Measurements from ENCODE around the gene PHF21B.

Gene PHF21B

GRCh38 chr22:44981857-44982256, 27.9 kb downstream of the PHF21B start:
- DNase-seq (ENCODE audit: low read depth, low spot score): no peak
- H3K27me3 ChIP-seq (ENCODE audit: control insufficient read depth, insufficient read depth, low read length): no peaks in the 10 kb centered on the region
- WGBS (ENCODE audit: insufficient coverage, insufficient read length): no CpG with 5 or more reads among the region's 11 CpGs
- no peak overlapping the region for H3K27ac ChIP-seq (ENCODE audit: low read length)
- H3K9me3 ChIP-seq (ENCODE audit: control insufficient read depth, insufficient read depth, low read length): no peaks in the 10 kb centered on the region
- peaks cover 3% of the 10 kb centered on the region; the same call in 1 of the 2 replicates for H3K36me3 ChIP-seq (ENCODE audit: control insufficient read depth, insufficient read depth, low read length)
- no peaks in the 10 kb centered on the region for H3K4me1 ChIP-seq (ENCODE audit: control insufficient read depth, insufficient read depth, low read length)
- no peak overlapping the region for H3K4me3 ChIP-seq (ENCODE audit: low read length)

DNA sequence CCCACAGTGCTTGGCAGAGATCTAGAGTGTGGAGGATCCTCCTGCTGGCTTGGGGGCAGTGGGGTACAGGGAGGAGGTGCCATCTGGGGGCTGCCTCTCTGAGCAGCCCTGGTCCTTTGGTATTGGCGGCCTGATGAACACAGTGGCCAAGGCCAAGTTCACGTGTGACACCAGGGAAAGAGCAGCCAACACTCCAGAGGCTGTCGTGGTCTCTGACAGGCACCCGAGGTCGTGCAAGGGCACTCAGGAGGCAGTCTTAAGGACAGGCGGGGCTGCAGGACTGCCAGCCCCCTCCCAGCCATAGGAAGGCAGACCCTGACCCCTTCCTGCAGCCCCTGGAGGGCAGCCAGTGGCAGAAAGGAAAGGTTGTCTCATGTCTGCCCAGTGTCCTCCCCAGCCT, 30.7 kb downstream of the PHF21B start:
- Histone ChIP-seq H3K36me3 (ENCODE audit: control insufficient read depth, insufficient read depth, low read length) (no peaks in the 10 kb centered on the region; the same call in 1 of the 2 replicates), H3K9me3 (ENCODE audit: control insufficient read depth, insufficient read depth, low read length) (no peaks in the 10 kb centered on the region), H3K27ac (ENCODE audit: low read length) (no peak overlapping the region), H3K4me1 (ENCODE audit: control insufficient read depth, insufficient read depth, low read length) (peaks cover 2% of the 10 kb centered on the region; the same call in 1 of the 2 replicates), H3K4me3 (ENCODE audit: low read length) (no peak overlapping the region), H3K27me3 (ENCODE audit: control insufficient read depth, insufficient read depth, low read length) (no peaks in the 10 kb centered on the region)
- no CpG with 5 or more reads among the region's 6 CpGs for WGBS (ENCODE audit: insufficient coverage, insufficient read length)
- DNase-seq (ENCODE audit: low read depth, low spot score): no peak

GRCh38 chr22:44975427-44976262, 34.2 kb downstream of the PHF21B start:
- peak; percentile 71 for DNase-seq (ENCODE audit: low read depth, low spot score)
- WGBS (ENCODE audit: insufficient coverage, insufficient read length): no CpG with 5 or more reads among the region's 22 CpGs
- H3K36me3 ChIP-seq (ENCODE audit: control insufficient read depth, insufficient read depth, low read length): no peaks in the 10 kb centered on the region; the same call in 1 of the 2 replicates
- peaks cover 4% of the 10 kb centered on the region for H3K4me1 ChIP-seq (ENCODE audit: control insufficient read depth, insufficient read depth, low read length)
- no peaks in the 10 kb centered on the region for H3K9me3 ChIP-seq (ENCODE audit: control insufficient read depth, insufficient read depth, low read length)
- H3K27ac ChIP-seq (ENCODE audit: low read length): no peak overlapping the region
- H3K27me3 ChIP-seq (ENCODE audit: control insufficient read depth, insufficient read depth, low read length): no peaks in the 10 kb centered on the region
- no peak overlapping the region for H3K4me3 ChIP-seq (ENCODE audit: low read length)

DNA sequence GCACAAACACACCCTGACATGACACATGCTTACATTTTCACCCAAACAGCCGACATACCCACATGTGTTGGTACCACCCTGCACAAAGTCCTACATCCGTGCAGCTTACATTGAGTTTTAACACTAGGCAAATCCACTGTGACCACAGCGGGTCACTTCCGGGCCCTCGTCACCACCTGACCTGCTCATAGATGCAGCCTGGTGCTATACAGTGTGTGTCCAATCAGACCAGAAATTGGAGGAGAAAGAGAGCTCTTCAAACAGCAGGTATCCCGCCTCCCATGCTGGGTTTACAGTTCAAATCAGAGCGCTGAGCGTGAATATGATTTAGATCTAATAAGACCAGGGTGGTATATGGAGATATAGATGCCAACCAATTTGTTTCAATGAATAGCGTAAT, 35.4 kb downstream of the PHF21B start:
- no peak for DNase-seq (ENCODE audit: low read depth, low spot score)
- Histone ChIP-seq H3K27me3 (ENCODE audit: control insufficient read depth, insufficient read depth, low read length) (no peaks in the 10 kb centered on the region), H3K36me3 (ENCODE audit: control insufficient read depth, insufficient read depth, low read length) (no peaks in the 10 kb centered on the region; the same call in 1 of the 2 replicates), H3K4me1 (ENCODE audit: control insufficient read depth, insufficient read depth, low read length) (peaks cover 4% of the 10 kb centered on the region), H3K27ac (ENCODE audit: low read length) (no peak overlapping the region), H3K4me3 (ENCODE audit: low read length) (no peak overlapping the region), H3K9me3 (ENCODE audit: control insufficient read depth, insufficient read depth, low read length) (no peaks in the 10 kb centered on the region)
- WGBS (ENCODE audit: insufficient coverage, insufficient read length): no CpG with 5 or more reads among the region's 9 CpGs

- H3K36me3 ChIP-seq (ENCODE audit: control insufficient read depth, insufficient read depth, low read length): no peaks in the 10 kb centered on the region; the same call in 1 of the 2 replicates
- no peak overlapping the region for H3K4me3 ChIP-seq (ENCODE audit: low read length)
- WGBS (ENCODE audit: insufficient coverage, insufficient read length): no CpG with 5 or more reads among the region's 8 CpGs
- H3K9me3 ChIP-seq (ENCODE audit: control insufficient read depth, insufficient read depth, low read length): no peaks in the 10 kb centered on the region
- no peak overlapping the region for H3K27ac ChIP-seq (ENCODE audit: low read length)
- H3K4me1 ChIP-seq (ENCODE audit: control insufficient read depth, insufficient read depth, low read length): peaks cover 6% of the 10 kb centered on the region
- DNase-seq (ENCODE audit: low read depth, low spot score): no peak
- no peaks in the 10 kb centered on the region for H3K27me3 ChIP-seq (ENCODE audit: control insufficient read depth, insufficient read depth, low read length)
Observed at GRCh38 chr22:44973829-44974228, 36.0 kb downstream of the PHF21B start.

DNA sequence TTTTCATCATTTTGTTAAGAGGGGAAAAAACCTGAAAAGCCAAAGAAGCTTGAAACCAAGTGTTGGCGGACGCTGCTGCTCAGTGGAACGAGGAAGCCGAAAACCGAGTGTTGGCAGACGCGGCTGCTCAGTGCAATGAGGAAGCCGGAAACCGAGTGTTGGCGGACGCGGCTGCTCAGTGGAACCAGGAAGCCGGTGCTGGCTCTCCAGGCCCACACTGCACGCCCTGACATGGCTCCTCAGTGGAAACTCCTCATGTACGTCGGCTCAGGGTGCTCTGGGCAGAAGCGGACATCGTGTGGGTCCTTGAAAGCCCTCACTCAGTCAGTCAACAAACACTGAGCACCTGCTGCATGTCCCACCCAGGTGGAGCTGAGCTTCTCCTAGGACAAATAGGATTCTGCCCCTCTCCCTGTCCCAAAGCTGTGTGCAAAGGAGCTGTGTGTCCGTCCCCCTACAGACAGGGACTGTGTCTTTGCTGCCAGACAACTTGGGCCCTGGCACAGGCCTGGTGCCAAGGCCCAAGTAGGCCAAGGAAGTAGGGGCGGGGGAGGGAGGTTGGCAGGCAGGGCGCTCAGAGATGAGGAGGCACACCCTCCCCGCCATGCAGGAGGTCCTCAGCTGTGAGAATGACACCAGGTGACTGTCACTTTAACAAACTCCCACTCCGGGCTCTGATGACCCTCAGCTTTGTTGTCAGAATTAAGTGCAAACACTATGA, 37.3 kb downstream of the PHF21B start:
- Histone ChIP-seq H3K9me3 (ENCODE audit: control insufficient read depth, insufficient read depth, low read length) (no peaks in the 10 kb centered on the region), H3K27ac (ENCODE audit: low read length) (no peak overlapping the region), H3K27me3 (ENCODE audit: control insufficient read depth, insufficient read depth, low read length) (no peaks in the 10 kb centered on the region), H3K36me3 (ENCODE audit: control insufficient read depth, insufficient read depth, low read length) (no peaks in the 10 kb centered on the region; the same call in none of the 2 replicates), H3K4me1 (ENCODE audit: control insufficient read depth, insufficient read depth, low read length) (peaks cover 6% of the 10 kb centered on the region), H3K4me3 (ENCODE audit: low read length) (no peak overlapping the region)
- DNase-seq (ENCODE audit: low read depth, low spot score): no peak
- no CpG with 5 or more reads among the region's 23 CpGs for WGBS (ENCODE audit: insufficient coverage, insufficient read length)

DNA sequence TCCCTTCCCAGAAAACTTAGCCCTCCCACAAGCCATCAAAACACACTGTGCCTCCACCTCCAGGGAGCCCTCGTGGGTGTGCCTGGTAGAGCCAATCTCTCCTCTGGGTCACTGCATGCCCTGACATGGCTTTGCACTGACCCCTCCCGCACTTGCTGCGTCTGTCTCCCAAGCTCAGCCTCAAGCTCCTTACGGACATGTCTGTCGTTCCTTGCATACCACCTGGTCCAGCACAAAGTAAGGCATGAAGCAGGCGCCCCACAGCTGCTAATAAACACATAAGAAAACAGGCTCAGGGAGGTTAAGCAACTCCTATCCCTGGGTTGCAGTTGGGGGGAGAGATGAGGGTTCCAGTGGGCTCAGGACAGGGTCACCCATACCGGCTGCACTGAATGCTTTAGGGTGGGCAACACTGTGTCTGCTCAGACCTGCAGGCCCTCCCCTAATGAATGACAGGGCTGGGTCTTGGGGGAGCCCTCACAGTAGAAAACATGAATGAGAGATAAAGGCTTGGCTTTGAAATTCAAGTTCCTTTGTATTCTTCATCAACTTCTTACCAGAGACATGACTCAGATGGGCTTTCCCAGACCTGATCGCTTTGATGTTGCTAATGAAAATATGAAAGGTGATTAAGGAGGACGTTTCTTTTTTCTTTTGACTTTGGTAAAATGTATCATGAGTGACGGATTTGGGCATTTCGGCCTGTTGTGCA, 38.0 kb downstream of the PHF21B start:
- WGBS (ENCODE audit: insufficient coverage, insufficient read length): no CpG with 5 or more reads among the region's 11 CpGs
- Histone ChIP-seq H3K36me3 (ENCODE audit: control insufficient read depth, insufficient read depth, low read length) (no peaks in the 10 kb centered on the region; the same call in none of the 2 replicates), H3K27ac (ENCODE audit: low read length) (no peak overlapping the region), H3K4me1 (ENCODE audit: control insufficient read depth, insufficient read depth, low read length) (peaks cover 6% of the 10 kb centered on the region), H3K27me3 (ENCODE audit: control insufficient read depth, insufficient read depth, low read length) (no peaks in the 10 kb centered on the region), H3K9me3 (ENCODE audit: control insufficient read depth, insufficient read depth, low read length) (no peaks in the 10 kb centered on the region), H3K4me3 (ENCODE audit: low read length) (no peak overlapping the region)
- no peak for DNase-seq (ENCODE audit: low read depth, low spot score)

DNA sequence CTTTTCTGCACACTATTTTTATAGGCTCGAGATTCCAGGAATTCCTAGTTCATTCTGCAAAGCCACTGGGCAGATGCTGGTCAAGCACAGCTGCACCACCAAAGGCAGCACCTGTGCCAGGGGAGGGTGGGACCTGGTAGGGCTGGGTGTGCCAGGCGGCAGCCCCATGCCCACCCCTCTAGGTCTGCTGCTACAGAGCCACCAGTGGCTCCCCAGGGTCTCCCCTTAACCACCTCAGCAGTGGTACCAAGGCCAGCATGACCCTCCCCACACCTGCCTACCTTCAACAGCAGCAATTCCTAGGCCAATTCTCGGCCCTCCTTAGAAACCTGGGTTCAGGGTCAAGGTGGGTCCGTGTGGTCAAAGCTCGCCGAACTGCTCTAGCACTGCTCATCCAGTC, 39.5 kb downstream of the PHF21B start:
- WGBS (ENCODE audit: insufficient coverage, insufficient read length): no CpG with 5 or more reads among the region's 6 CpGs
- peaks cover 7% of the 10 kb centered on the region for H3K4me1 ChIP-seq (ENCODE audit: control insufficient read depth, insufficient read depth, low read length)

DNA sequence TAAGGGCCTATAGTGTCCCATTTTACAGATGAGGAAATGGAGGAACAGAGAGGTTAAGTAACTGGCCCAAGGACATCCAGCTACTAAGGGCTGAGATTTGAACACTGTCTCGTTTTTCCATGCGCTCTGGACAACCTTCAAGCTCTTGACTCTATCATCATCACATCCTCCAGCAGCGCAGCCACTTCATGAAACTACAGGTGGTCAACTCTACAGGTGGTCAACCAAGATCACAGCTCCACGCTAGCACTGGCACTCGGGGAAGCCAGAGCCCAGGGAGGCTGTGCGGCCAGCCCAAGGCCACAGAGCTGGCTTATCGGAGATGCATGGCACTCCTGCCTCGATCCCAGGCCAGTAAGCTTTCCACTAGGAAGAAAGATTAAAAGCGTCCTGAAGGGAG, 40.0 kb downstream of the PHF21B start:
- Histone ChIP-seq H3K27ac (ENCODE audit: low read length) (no peak overlapping the region), H3K36me3 (ENCODE audit: control insufficient read depth, insufficient read depth, low read length) (no peaks in the 10 kb centered on the region; the same call in none of the 2 replicates), H3K4me1 (ENCODE audit: control insufficient read depth, insufficient read depth, low read length) (peaks cover 10% of the 10 kb centered on the region; the same call in 1 of the 2 replicates), H3K4me3 (ENCODE audit: low read length) (no peak overlapping the region), H3K27me3 (ENCODE audit: control insufficient read depth, insufficient read depth, low read length) (no peaks in the 10 kb centered on the region), H3K9me3 (ENCODE audit: control insufficient read depth, insufficient read depth, low read length) (no peaks in the 10 kb centered on the region)
- WGBS (ENCODE audit: insufficient coverage, insufficient read length): no CpG with 5 or more reads among the region's 9 CpGs
- no peak for DNase-seq (ENCODE audit: low read depth, low spot score)

More for the DNA sequence above, 39.5 kb downstream of the PHF21B start:
- no peaks in the 10 kb centered on the region for H3K27me3 ChIP-seq (ENCODE audit: control insufficient read depth, insufficient read depth, low read length)
- H3K27ac ChIP-seq (ENCODE audit: low read length): no peak overlapping the region
- H3K9me3 ChIP-seq (ENCODE audit: control insufficient read depth, insufficient read depth, low read length): no peaks in the 10 kb centered on the region
- H3K4me3 ChIP-seq (ENCODE audit: low read length): no peak overlapping the region
- no peaks in the 10 kb centered on the region; the same call in none of the 2 replicates for H3K36me3 ChIP-seq (ENCODE audit: control insufficient read depth, insufficient read depth, low read length)
- no peak for DNase-seq (ENCODE audit: low read depth, low spot score)

GRCh38 chr22:44968736-44969135, 41.1 kb downstream of the PHF21B start:
- no peak for DNase-seq (ENCODE audit: low read depth, low spot score)
- no peaks in the 10 kb centered on the region for H3K9me3 ChIP-seq (ENCODE audit: control insufficient read depth, insufficient read depth, low read length)
- peaks cover 11% of the 10 kb centered on the region; the same call in 1 of the 2 replicates for H3K4me1 ChIP-seq (ENCODE audit: control insufficient read depth, insufficient read depth, low read length)
- H3K4me3 ChIP-seq (ENCODE audit: low read length): no peak overlapping the region
- no CpG with 5 or more reads among the region's 7 CpGs for WGBS (ENCODE audit: insufficient coverage, insufficient read length)
- no peaks in the 10 kb centered on the region; the same call in none of the 2 replicates for H3K36me3 ChIP-seq (ENCODE audit: control insufficient read depth, insufficient read depth, low read length)
- no peaks in the 10 kb centered on the region for H3K27me3 ChIP-seq (ENCODE audit: control insufficient read depth, insufficient read depth, low read length)
- no peak overlapping the region for H3K27ac ChIP-seq (ENCODE audit: low read length)

Data from iPS DF 6.9 (cell line).